ENCODE data around the gene SLC24A3. TPM values are rescaled to one million over a fixed set of nuclear protein-coding genes. Genes with fewer than 3 reads are reported as not detected.

Gene SLC24A3
- total RNA-seq, 1 experiment from 2014 or later = 46.0 TPM

DNA sequence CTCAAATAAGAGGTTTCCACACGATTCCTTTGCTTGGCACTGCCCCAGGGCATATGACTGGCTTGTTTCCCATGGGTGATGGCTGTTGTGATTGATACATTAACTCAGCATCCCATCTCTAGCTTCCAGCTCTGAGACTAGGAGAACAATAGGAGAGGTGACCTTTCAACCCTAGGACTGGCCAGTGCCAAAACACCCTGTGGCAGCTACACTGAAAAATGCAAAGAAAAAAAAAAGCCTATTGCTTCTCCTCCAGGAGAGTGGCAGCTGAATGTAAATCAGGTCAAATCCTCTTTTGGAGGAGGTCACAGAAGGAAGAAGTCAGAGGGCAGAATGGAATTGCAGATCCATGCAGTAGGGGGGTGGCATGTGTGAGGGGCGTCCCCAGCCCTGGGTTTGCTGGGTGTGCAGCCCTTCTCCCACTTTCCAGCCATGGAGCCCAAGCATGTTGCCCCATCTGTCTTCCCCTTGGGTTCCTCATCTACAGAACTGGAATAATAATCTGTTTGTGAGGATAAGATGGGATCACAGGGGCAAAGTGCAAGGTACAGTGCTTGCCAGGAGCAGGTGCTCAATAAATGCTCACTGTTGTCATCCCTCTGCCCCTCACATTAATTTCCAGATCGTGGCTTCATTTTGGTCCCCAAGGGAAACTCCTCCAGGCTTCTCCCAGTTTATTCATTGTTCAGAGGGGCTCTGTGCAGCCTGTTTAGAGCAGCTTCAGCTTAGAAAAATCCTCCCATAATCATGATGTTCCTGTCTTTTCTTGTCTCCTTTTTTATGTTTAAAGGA, 300.6 kb downstream of the SLC24A3 start:
- H3K4me1 ChIP-seq (ENCODE audit: insufficient read depth, low read length, poor library complexity, severe bottlenecking) = peaks cover 11% of the 10 kb centered on the region
- intact Hi-C loops (cut with micrococcal nuclease; ENCODE audit: unreplicated experiment) = no loop called here
- H3K4me3 ChIP-seq (ENCODE audit: low read depth, low read length, poor library complexity, severe bottlenecking) = no peak overlapping the region
- ChIA-PET CTCF (no interaction called here), POLR2A (ENCODE audit: low non-redundant PET) (no interaction called here)
- no TSS peak for BruUV-seq (replicated peaks)
- TF ChIP-seq, protein P1, sequence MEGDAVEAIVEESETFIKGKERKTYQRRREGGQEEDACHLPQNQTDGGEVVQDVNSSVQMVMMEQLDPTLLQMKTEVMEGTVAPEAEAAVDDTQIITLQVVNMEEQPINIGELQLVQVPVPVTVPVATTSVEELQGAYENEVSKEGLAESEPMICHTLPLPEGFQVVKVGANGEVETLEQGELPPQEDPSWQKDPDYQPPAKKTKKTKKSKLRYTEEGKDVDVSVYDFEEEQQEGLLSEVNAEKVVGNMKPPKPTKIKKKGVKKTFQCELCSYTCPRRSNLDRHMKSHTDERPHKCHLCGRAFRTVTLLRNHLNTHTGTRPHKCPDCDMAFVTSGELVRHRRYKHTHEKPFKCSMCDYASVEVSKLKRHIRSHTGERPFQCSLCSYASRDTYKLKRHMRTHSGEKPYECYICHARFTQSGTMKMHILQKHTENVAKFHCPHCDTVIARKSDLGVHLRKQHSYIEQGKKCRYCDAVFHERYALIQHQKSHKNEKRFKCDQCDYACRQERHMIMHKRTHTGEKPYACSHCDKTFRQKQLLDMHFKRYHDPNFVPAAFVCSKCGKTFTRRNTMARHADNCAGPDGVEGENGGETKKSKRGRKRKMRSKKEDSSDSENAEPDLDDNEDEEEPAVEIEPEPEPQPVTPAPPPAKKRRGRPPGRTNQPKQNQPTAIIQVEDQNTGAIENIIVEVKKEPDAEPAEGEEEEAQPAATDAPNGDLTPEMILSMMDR (conservative IDR thresholded peaks at IDR 0.05; ENCODE audit: low read depth, low read length) = no peak
- TF ChIP-seq EZH2 (IDR thresholded peaks at IDR 0.05; ENCODE audit: borderline replicate concordance, low read depth, low read length, poor library complexity, severe bottlenecking) = no peak
- no peak overlapping the region for H3K27ac ChIP-seq (ENCODE audit: low read depth, low read length, poor library complexity, severe bottlenecking)
- no peaks in the 10 kb centered on the region for H3K9me3 ChIP-seq (ENCODE audit: low read depth, low read length, poor library complexity, severe bottlenecking)
- DNase-seq (ENCODE audit: low spot score) = no peak
- H3K36me3 ChIP-seq (ENCODE audit: insufficient read depth, low read length, poor library complexity, severe bottlenecking) = peaks cover 8% of the 10 kb centered on the region
- no peaks in the 10 kb centered on the region for H3K27me3 ChIP-seq (replicated peaks; ENCODE audit: insufficient read depth, low read depth, low read length, poor library complexity)

DNA sequence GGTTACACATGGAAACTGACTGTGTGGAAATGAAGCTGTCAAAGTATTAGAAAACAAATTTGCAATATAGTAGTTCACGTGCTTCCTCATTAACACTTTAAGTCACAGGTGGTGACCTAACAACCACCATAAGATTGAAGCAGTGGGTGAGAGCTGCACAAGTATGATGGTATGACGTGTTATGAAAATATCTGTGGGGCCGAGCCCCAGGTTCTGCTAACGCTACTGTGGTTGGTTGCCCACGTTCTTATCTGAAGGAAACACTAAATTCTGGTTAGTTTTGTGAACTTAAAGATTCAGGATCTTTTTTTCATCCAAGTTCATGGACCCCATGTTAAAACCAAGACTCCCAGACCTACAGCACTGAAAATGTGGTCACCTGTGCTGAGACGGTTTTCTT, 302.6 kb downstream of the SLC24A3 start:
- Histone ChIP-seq H3K36me3 (ENCODE audit: insufficient read depth, low read length, poor library complexity, severe bottlenecking) (peaks cover 8% of the 10 kb centered on the region), H3K4me3 (ENCODE audit: low read depth, low read length, poor library complexity, severe bottlenecking) (no peak overlapping the region), H3K9me3 (ENCODE audit: low read depth, low read length, poor library complexity, severe bottlenecking) (no peaks in the 10 kb centered on the region), H3K4me1 (ENCODE audit: insufficient read depth, low read length, poor library complexity, severe bottlenecking) (peaks cover 31% of the 10 kb centered on the region), H3K27ac (ENCODE audit: low read depth, low read length, poor library complexity, severe bottlenecking) (no peak overlapping the region), H3K27me3 (replicated peaks; ENCODE audit: insufficient read depth, low read depth, low read length, poor library complexity) (no peaks in the 10 kb centered on the region)
- DNase-seq (ENCODE audit: low spot score) = no peak
- no TSS peak for BruUV-seq (replicated peaks)
- POLR2A ChIA-PET (ENCODE audit: low non-redundant PET) = no interaction called here
- TF ChIP-seq EZH2 (IDR thresholded peaks at IDR 0.05; ENCODE audit: borderline replicate concordance, low read depth, low read length, poor library complexity, severe bottlenecking) = no peak
- TF ChIP-seq, protein P1 (conservative IDR thresholded peaks at IDR 0.05; ENCODE audit: low read depth, low read length) = no peak
- intact Hi-C loops (cut with micrococcal nuclease; ENCODE audit: unreplicated experiment) = loop anchor here (5.0 kb wide), 1 partner anchor 193 kb away; no protein-coding TSS in a partner anchor
- CTCF ChIA-PET = no interaction called here

- Histone ChIP-seq H3K27me3 (replicated peaks; ENCODE audit: insufficient read depth, low read depth, low read length, poor library complexity) (no peaks in the 10 kb centered on the region), H3K4me1 (ENCODE audit: insufficient read depth, low read length, poor library complexity, severe bottlenecking) (peaks cover 50% of the 10 kb centered on the region), H3K36me3 (ENCODE audit: insufficient read depth, low read length, poor library complexity, severe bottlenecking) (peaks cover 8% of the 10 kb centered on the region), H3K9me3 (ENCODE audit: low read depth, low read length, poor library complexity, severe bottlenecking) (no peaks in the 10 kb centered on the region), H3K4me3 (ENCODE audit: low read depth, low read length, poor library complexity, severe bottlenecking) (no peak overlapping the region), H3K27ac (ENCODE audit: low read depth, low read length, poor library complexity, severe bottlenecking) (peak overlapping the region; percentile 94)
- no TSS peak for BruUV-seq (replicated peaks)
- ChIA-PET CTCF (interaction anchor here (1.1 kb wide), 1 partner anchor 64 kb away, joined by 3 read pairs; no protein-coding TSS in a partner anchor), POLR2A (ENCODE audit: low non-redundant PET) (no interaction called here)
- TF ChIP-seq EZH2 (IDR thresholded peaks at IDR 0.05; ENCODE audit: borderline replicate concordance, low read depth, low read length, poor library complexity, severe bottlenecking) = no peak
- TF ChIP-seq, protein P1 (conservative IDR thresholded peaks at IDR 0.05; ENCODE audit: low read depth, low read length) = no peak
- intact Hi-C loops (cut with micrococcal nuclease; ENCODE audit: unreplicated experiment) = loop anchor here (5.0 kb wide), 1 partner anchor 197 kb away; no protein-coding TSS in a partner anchor
- peak; percentile 92 for DNase-seq (ENCODE audit: low spot score)
Measured at GRCh38 chr20:19519466-19519865, 307.0 kb downstream of the SLC24A3 start.
